DMS79 treated with DMSO at 0.1 percent for 48 hours (cell line): ENCODE results near the gene SLC25A10.
"Not testable (repeated sequence)": the region's sequence is repeated elsewhere in the genome, so short reads cannot be mapped to it uniquely, and the experiment has no call there.

Experiments used
- DNase-seq: peaks from one replicate; lab custom pipeline; 2025; lab: John Stamatoyannopoulos, UW

The SLC25A10 gene

GRCh38 chr17:81722184-81723120 is 10.4 kb downstream of the SLC25A10 start:
- DNase-seq = peak; percentile 14

- no peak for DNase-seq
These were observed 11.6 kb downstream of the SLC25A10 start for GRCh38 chr17:81723651-81724209.

- no peak for DNase-seq
These were observed 13.4 kb downstream of the SLC25A10 start for GRCh38 chr17:81725439-81725838.

DNA sequence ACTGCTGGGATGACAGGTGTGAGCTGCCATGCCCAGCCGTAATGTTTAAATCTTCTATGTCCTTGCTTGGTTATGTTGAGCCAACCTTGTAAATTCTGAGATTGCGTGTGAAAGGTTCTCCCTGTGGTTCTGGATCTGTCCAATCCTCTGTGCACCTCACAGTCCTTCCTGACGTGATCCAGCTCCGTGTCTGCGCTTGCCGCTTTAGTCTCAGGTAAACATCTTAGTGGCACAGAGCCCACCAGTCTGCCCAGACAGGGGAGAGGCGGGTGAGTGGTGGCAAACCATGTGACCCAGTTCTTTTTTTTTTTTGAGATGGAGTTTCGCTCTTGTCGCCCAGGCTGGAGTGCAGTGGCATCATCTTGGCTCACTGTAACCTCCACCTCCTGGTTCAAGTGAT is 13.9 kb downstream of the SLC25A10 start:
- no peak for DNase-seq

DNA sequence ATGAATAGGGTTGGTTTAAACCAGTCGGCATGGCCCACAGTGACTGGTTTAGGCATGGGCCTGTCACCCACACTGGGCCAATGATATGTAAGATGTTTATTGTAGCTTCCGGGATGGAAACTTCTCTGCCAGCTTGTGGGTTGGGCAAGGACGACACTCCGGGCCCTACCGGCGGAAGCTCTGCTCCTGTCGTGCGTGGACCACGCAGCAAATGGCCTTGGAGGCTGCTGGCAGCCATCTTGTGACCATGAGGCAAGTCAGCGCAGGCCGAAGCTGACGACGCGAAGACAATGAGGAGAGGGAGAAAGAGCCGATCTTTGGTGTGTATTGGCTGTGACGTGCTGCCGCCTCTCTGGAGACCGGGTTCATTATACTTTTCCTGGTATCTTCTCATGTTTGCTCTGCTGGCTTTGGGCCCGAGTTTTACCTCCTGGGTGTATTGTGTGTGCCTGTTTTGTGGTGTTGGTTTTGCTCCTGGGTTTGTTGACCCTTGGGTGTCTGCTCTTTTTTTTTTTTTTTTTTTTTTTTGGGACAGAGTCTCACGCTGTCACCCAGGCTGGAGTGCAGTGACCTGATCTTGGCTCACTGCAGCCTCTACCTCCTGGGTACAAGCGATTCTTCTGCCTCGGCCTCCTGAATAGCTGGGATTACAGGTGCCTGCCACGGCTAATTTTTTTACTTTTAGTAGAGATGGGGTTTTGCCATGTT is 15.4 kb downstream of the SLC25A10 start:
- DNase-seq = no peak

- peak; percentile 18 for DNase-seq
These were observed 21.7 kb downstream of the SLC25A10 start for GRCh38 chr17:81733507-81734404.

- no peak for DNase-seq
These were observed 22.6 kb downstream of the SLC25A10 start for GRCh38 chr17:81734405-81735263.

DNA sequence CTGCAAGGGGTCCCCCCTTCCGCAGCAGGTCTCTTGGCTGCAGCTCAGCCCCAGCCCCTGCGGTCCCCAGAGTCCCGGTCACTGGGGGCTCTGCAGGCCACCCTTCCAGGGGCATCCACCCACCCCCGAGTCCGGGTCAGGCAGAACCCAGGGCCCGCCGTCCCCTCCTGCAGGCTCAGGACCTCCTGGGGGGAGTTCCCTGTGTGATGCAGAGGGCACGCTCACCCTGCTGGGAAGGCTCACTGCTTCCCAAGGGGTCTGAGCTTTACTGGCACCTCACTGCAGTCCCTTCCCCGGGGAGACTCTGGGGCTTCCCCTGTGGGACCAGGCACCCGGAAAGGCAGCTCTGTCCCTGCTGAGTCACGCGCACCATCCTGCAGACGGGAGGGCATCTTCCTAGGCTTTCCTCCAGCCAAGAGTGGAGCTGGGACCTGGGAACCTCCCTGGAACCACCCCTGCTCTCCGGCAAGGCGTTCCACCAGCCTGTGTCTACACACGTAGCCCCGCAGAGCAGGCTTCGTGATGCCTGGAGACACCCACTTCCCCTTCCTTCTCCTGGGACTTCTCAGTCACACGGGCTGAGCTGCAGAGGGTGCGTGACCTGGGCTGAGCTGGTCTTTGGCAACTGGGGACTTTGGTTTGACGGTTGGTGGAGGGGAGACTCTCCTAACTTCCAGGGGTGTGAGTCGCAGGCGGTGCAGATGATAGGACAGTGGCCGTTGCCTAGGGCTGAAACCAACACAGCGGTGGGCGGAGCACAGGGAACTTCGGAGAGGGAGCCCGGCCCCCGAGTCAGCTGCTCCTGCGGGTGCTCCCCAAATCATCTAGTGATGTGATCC is 23.4 kb downstream of the SLC25A10 start:
- DNase-seq = peak; percentile 19

- DNase-seq = no peak
These were observed 26.1 kb downstream of the SLC25A10 start for GRCh38 chr17:81737947-81738800.

DNA sequence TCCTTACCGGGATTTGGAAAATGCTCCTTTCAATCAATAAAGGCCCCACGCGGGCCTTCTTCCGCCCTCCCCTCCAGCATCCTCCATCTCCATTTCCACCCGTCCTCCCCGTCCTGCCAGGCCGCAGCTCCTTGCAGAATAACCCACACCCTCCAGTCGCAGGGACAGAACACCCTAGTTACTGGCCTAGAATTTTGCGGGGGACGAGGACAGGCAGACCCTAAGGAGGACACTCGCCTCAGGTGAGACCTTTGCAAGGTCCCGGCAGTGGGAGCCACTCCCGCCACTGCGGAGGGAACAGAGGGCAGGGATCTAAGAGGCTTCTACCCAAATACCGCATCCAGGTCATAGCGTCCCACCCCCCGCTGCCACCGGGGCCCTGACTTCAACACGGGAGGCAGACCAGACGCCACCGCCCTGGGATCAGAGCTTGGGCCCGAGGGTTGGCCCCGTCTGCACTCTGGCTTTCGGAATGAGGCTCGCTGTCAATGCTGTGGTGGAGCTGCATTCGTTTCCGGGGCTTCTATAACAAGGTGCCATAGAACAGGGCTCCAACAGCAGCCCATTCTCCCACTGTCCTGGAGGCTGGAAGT is 26.8 kb downstream of the SLC25A10 start:
- no peak for DNase-seq

GRCh38 chr17:81739593-81739992 is 27.5 kb downstream of the SLC25A10 start:
- DNase-seq = not testable (repeated sequence)

GRCh38 chr17:81740395-81740961 is 28.4 kb downstream of the SLC25A10 start:
- no peak for DNase-seq

DNA sequence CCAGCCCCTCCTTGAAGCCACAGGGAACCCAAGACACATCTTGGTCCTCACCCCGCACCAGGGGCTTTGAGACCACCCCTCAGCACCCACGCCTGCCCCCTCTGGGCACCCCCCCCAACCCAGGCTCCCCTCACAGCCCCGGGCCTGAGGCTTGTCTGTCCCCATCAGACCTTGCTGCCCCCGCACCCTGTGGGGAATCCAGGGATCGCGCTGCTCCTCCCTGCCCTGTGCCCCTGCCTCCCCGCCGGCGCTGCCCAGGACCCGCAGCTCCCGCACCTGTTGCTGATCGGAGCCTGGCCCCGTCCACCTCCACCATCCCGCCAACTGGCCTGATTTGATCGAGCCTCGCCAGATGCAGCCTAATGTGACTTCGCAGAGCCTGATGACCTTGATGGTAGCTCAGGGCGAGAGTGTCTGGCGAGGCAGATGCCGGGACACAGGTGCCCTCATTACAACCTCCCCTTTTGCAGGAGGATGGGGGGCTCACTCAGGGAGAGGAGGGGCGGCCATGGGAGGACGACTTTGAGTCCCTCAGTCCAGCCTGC is 29.0 kb downstream of the SLC25A10 start:
- no peak for DNase-seq

DNA sequence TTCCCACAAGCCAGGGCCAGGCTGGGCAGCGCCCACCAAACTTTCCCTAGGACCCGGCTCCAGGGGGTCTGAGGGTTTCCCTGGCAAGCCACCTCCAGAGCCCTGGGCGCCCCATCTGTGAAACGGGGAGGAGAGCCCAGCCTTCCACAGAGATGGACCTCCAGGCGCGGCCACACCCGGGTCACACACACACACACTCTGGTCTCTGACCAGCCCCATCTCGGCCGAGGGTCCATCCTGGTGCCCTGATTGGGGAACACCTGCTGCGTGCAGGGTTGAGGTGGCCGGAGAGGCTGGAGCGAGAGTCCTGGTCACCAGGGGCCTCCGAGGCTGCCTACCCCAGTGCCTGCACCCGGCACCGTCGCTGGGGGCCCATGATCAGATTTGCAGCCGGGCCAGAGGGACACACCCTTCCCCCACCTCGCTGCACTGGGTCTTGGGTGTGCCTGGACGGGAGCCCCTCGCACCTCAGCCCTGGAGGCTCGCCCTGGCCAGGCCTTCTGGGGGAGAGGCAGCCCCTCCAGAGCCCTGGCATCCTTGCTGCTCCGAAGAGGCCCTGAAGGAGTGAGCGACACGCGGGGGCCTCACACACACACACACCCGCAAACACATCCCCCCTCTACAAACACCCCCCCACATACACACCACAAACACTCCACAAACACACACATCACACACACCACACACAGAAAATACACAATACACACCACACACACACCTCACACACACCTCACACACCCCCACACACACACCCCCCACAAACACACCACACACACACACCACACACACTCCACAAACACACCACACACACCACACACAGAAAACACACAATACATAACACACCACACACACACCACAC is 29.7 kb downstream of the SLC25A10 start:
- DNase-seq = no peak
